RWPE1 (cell line): ENCODE results near the gene VPS33B.
A peak's percentile ranks its signal among the peaks of the same experiment; 100 is the strongest.

ENCODE experiments used
- CTCF ChIA-PET: fragments of 350-600 bp; sonication (Branson Sonifier 250); formaldehyde crosslinking; extraction: SDS; loops from one replicate; lab custom pipeline; 2021; lab: Yijun Ruan, JAX
- POLR2A ChIA-PET: fragments of 400-600 bp; formaldehyde crosslinking; extraction: SDS; loops from one replicate; lab custom pipeline; 2020; ENCODE audit warnings: antibody characterized with exemption; ENCODE audit not compliant: low non-redundant PET; lab: Yijun Ruan, JAX
- DNase-seq: peaks from one replicate; pipeline ENCODE4 v3.0.0; 2012; ENCODE audit warnings: low spot score
- H3K27ac ChIP-seq: fragments of 450-650 bp; 2 replicates; pipeline ENCODE4 v1.5.1; 2017
- TF ChIP-seq, protein P1 (sequence below): fragments of 450-650 bp; conservative IDR thresholded peaks from 2 replicates; pipeline ENCODE4 v1.5.1; 2017; ENCODE audit warnings: low read depth, mild to moderate bottlenecking

VPS33B gene

DNA sequence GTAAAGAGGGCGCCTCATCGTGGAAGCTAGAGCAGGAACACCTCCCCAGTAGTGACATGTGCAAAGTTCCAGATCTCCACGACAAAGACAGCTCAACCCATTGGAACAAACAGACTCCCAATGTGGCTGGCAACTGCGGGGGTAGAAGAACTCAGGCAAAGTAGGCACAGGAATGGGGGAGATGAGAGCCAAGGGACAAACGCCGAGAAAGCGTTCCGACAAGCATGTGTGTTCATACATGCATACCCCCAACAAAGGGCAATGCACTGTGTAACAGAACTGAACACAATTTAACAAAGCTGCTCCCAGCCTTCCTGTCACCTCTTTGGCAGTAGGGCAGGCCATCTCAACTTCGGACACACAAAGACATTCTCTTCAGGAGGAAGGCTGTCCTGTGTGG is 56.1 kb downstream of the VPS33B start:
- POLR2A ChIA-PET, result interaction anchor here (0.6 kb wide), 1 partner anchor 15 kb away, joined by 3 read pairs; no protein-coding TSS in a partner anchor
- H3K27ac ChIP-seq, result no peak overlapping the region
- no peak for DNase-seq
- CTCF ChIA-PET, result interaction anchor here (1.3 kb wide), 1 partner anchor 10 kb away, joined by 6 read pairs; no protein-coding TSS in a partner anchor
- TF ChIP-seq, protein P1, sequence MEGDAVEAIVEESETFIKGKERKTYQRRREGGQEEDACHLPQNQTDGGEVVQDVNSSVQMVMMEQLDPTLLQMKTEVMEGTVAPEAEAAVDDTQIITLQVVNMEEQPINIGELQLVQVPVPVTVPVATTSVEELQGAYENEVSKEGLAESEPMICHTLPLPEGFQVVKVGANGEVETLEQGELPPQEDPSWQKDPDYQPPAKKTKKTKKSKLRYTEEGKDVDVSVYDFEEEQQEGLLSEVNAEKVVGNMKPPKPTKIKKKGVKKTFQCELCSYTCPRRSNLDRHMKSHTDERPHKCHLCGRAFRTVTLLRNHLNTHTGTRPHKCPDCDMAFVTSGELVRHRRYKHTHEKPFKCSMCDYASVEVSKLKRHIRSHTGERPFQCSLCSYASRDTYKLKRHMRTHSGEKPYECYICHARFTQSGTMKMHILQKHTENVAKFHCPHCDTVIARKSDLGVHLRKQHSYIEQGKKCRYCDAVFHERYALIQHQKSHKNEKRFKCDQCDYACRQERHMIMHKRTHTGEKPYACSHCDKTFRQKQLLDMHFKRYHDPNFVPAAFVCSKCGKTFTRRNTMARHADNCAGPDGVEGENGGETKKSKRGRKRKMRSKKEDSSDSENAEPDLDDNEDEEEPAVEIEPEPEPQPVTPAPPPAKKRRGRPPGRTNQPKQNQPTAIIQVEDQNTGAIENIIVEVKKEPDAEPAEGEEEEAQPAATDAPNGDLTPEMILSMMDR, result no peak

DNA sequence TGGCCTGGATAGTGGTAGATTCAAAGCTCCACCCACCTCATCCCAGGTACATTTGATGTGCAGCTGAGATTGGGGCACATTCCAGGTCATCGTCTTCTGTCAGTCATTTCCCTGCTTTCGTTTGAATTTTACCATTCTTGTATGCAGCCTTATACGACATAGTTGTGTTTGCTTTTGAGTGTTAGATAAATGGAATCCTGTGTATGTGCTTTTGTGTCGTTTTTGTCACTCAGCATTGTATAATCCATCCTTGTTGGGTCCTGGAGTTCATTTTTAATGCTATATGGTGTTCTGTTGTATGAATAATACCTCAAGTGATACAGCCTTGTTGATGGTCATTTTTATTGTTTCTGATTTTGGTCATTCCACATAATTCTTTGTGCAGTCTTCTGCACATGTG is 60.4 kb downstream of the VPS33B start:
- TF ChIP-seq, protein P1, result no peak

DNA sequence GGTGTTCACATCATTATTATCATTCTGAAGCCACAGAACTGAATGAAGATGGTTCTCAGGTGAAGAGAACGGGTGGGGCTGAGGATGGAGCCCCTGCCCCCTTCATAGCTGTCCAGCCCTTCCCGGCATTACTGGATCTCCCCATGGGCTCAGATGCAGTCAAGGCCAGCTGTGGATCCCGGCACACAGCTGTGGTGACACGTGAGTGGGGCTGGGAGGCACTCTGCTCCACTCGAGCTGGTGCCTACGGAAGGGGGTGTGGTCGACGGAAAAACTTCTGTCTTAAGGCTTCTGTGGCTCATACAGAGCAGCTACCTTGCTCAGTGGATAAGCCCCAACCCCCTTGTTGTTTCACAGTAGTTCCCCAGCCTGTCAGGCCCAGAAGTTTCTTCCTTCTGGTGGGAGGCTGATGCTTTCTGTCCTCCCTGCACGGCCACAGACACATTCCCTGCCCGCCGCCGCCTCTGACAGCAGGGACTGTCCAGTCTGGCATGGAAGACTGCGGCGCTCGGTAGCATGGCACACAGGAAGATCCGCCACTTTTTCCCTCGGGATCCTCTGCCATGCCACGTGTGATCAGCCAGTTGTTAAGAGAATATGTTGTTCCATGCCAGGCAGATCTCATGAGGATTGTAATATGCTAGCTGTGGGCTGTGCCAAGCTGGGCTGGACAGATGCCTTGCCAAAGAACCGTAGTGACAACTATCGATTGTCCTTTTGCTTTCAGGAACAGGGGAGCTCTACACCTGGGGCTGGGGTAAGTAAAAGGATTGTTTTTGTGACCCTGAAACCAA is 61.9 kb downstream of the VPS33B start:
- POLR2A ChIA-PET, result interaction anchor here (0.6 kb wide), 1 partner anchor 142 kb away, joined by 3 read pairs; no protein-coding TSS in a partner anchor
- no peak for DNase-seq
- H3K27ac ChIP-seq, result peak overlapping the region; percentile 12
- TF ChIP-seq, protein P1, result no peak
- CTCF ChIA-PET, result interaction anchor here (0.7 kb wide), 1 partner anchor 89 kb away, joined by 3 read pairs; no protein-coding TSS in a partner anchor

More for the DNA sequence above, 60.4 kb downstream of the VPS33B start:
- ChIA-PET CTCF (no interaction called here), POLR2A (no interaction called here)
- no peak for DNase-seq
- no peak overlapping the region for H3K27ac ChIP-seq

DNA sequence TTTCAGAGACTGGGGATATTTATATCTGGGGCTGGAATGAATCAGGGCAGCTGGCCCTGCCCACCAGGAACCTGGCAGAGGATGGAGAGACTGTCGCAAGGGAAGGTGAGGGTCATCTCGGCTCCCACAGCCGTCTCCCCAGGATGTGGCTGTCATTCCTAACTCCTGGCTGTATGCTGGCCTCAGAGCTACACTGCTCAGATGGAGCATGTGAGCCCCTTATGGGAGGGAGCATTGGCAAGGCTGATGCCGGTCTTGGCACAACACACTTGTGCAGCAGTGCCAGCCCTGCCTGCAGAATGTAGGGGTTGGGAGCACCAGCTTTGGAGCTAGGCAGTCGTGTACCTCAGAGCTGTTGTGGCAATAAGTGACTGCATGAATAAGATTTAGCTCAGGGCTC is 62.5 kb downstream of the VPS33B start:
- CTCF ChIA-PET, result interaction anchor here (0.7 kb wide), 1 partner anchor 90 kb away, joined by 3 read pairs; no protein-coding TSS in a partner anchor
- no peak for DNase-seq
- POLR2A ChIA-PET, result no interaction called here
- TF ChIP-seq, protein P1, result no peak
- peak overlapping the region; percentile 12 for H3K27ac ChIP-seq

DNA sequence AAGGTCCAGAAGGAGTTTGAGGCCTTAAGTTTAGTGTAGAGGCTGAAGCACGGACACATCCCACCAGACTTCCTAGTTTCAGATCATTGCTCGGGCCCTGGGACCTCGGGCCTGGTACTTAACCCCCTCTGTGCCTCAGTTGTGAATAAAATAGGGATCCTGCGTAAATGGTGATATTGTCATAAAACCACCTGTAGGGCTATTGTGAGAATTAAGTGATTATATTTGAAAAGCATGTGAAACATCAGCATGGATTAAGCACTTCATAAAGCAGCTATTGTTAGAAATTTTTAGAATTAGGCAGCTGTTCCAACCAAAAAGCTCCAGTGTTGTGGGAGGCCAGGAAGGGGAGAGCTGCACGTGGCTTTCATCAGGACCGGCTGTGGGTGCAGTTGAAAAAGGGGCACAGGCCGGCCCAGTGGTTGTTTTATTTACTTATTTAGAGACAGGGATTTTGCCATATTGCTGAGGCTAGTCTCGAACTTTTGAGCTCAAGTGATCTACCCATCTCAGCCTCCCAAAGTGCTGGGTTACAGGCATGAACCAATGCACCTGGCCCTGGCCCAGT is 63.3 kb downstream of the VPS33B start:
- peak overlapping the region; percentile 98 for H3K27ac ChIP-seq
- DNase-seq, result no peak
- TF ChIP-seq, protein P1, result no peak
- ChIA-PET POLR2A (no interaction called here), CTCF (interaction anchor here (0.6 kb wide), 1 partner anchor 1341 kb away, joined by 6 read pairs; no protein-coding TSS in a partner anchor)

DNA sequence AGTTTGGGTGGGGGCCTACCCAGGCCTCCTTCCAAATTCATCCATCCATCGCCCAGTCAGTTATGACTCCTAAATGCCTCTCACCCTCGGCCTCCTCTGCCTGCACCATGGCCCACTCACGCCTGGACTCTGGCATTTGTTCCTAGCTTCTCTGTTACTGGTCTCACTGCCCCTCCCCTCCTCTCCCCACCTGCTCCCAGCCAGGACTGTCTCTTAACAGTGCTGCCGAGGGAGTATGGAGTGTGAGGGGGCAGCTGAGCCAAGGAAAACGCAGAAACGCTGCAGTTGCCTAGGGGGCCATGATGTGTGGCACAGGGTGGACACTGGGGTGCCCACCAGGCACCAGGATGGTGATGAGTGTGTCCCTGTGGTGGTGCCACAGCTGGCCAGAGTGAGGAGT is 64.6 kb downstream of the VPS33B start:
- ChIA-PET POLR2A (no interaction called here), CTCF (interaction anchor here (0.6 to 4.4 kb wide), 9 partner anchors 14 to 315 kb away, joined by 3 to 23 read pairs (median 7); partner anchors contain the start of genes HDDC3 and UNC45A)
- TF ChIP-seq, protein P1, result no peak
- no peak for DNase-seq
- peak overlapping the region; percentile 98 for H3K27ac ChIP-seq
